ENCODE measurements around the gene CD36.

CD36 gene

GRCh38 chr7:80629023-80629422 lies 9.4 kb upstream of the CD36 start:
- no peak for DNase-seq

DNA sequence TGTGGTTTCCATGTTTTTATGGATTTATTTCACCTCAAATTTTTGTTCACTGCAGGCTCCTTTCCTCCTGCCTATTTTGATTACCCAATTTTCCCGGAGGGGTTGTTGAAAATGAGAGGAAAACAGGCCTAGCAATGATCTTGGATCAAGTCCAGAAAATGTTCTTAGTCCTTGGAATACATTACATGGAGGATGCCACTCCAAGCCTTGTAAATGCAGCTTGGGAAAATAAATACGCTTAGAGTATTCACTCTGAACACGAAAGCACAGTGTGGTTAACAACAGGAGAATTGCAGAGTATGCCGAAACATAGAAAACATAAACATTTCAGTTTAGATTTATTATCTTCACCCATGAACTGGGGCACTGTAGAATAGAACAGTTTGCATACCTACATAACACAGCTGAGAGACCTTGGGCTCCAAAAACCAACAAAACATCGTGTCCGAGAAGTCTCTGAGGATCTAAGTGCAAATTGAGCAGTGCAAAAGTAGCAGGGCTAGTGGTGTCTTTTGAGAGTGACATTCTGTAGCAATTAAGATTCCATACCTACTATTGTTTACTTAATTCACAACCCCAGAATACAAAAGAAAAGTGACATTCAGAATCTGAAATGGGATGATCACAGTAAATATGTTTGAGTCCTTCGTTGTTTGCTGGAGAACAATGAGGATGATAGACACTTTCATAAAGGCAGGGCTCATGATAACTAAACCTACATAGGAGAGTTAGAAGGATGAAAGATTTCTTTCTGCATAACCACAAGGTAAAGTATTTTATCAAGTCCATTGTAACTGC lies 7.6 kb upstream of the CD36 start:
- no peak for DNase-seq

DNA sequence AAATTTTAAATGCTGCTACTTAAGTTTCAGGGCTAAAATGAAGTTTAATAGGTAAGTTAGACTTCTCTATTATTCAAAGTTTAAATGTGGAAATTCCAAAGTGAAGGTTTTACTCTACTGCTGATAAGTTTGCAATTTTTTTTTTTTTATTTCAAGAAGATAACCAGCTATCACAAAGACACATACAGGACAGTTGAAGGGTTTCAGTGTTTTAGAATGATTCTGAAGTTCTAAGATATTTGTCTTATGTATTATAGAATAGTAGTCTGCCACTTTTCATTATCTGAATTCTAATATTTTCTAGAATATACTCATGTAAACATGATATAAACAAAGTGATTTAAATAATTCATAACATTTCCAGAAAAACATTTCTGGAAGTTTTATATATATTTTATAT lies 7.0 kb upstream of the CD36 start:
- DNase-seq = no peak

GRCh38 chr7:80632139-80632538 lies 6.3 kb upstream of the CD36 start:
- no peak for DNase-seq

- no peak for DNase-seq
Measured at GRCh38 chr7:80632819-80633218, 5.6 kb upstream of the CD36 start.

GRCh38 chr7:80634505-80634904 lies 3.9 kb upstream of the CD36 start:
- no peak for DNase-seq

GRCh38 chr7:80635533-80635932 lies 2.9 kb upstream of the CD36 start:
- DNase-seq = no peak

DNA sequence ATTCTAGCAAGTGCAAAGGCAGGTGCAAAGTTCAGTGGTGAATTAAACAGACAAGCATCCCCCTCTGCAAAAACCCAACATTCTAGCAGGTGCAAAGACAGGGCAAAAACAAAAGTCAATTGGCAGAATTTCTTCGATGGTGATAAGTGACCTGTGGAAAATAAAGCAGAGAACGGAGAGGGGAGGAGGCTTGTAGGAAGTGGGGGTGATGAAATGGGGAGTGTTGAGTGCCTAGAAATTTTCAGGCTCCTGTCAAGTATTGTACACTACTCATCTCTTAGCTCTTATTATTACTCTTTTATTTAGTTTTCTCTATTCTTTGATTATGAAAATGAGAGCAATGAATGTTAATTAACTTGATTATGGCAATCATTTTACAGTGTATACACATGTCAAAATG lies 2.4 kb upstream of the CD36 start:
- DNase-seq = no peak

GRCh38 chr7:80636709-80637108 lies 1.7 kb upstream of the CD36 start:
- DNase-seq = no peak

DNA sequence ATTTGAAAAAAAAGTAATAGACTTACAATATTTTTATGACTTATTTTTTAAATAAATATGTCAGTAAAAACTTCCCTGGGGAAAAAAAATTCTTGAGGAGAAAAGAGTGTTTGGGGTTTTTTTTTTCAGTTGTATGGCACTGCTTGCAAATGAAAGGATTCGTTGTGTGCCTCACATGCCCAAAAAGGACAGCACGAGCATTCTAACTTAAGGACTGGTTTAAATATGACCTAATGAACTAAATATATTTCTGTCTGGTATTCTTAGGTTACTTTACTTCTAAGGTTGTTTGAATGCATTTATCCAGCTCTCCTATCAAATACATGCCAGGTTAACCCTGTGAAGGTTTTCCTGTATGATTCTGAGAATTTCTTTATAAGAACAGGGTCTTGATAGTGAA lies 988 bp upstream of the CD36 start:
- DNase-seq = no peak

- DNase-seq = no peak
Measured at GRCh38 chr7:80639011-80639410, 569 bp downstream of the CD36 start.

GRCh38 chr7:80640846-80641245 lies 2.4 kb downstream of the CD36 start:
- DNase-seq = no peak

DNA sequence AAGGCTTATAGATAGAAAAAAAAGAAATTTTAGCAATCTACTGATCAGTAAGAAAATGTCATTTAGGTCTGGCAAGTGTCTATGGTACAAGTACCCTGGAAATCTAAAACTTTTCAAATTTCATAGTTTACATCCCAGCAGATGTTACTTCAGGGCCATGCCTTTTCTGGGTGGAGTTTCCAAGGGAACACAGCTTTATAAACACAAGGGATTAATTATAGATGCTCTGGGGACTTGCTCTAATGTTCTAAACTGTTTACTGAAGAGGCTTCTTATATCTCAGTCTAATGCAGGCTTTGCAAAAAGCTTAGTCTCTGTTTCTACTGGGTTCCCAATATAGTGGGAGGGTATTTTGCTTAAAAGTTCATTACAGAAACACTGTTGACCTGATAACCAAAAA lies 3.1 kb downstream of the CD36 start:
- no peak for DNase-seq

DNA sequence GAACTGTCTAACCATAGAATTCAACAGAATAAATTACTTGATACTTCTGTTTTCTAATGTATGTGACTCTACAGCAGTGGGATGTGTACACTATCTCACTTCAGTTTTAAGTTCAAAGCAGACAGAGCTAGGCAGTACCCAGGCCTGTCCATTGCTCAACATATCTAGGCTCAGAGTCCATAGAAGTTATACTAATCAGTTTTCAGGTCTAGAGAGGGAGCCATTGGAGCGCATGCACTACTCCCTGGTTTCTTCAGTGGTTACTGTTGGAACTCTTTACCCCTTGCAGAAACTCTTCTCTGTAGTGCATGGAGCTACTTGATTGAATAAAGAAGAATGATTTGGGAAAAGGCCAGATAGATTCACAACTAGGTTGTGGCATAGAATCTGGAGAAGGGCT lies 4.4 kb downstream of the CD36 start:
- no peak for DNase-seq

DNA sequence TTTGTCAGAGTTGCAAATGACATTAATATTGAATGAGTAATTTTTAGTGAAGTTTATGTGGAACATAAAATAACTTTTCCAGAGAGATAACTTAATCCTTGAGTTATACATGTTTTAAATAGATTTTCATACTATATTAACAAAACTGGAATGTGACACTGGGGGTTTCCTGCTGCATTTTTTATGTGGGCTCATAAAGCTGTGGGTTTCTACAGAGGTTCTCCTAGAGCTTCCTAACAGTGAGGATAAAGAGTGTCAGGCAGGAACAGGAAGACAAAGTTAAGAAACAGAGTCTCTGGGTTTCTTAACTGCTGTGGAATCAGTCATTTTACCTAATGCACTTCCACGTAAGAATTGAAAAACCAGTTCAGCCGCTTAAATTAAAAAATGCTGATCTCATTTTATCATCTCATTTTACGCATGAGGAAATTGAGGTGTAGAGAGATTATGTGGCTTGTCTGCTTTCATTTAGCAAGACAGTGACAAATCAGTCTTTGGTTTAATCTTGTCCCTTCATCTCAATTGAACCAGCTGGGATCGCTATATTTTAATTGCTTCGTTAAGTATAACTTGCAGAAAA lies 5.0 kb downstream of the CD36 start:
- DNase-seq = no peak

- no peak for DNase-seq
Measured at GRCh38 chr7:80644054-80644453, 5.6 kb downstream of the CD36 start.

- no peak for DNase-seq
Measured at GRCh38 chr7:80646083-80646865, 7.8 kb downstream of the CD36 start.

GRCh38 chr7:80647436-80647835 lies 9.0 kb downstream of the CD36 start:
- no peak for DNase-seq

DNA sequence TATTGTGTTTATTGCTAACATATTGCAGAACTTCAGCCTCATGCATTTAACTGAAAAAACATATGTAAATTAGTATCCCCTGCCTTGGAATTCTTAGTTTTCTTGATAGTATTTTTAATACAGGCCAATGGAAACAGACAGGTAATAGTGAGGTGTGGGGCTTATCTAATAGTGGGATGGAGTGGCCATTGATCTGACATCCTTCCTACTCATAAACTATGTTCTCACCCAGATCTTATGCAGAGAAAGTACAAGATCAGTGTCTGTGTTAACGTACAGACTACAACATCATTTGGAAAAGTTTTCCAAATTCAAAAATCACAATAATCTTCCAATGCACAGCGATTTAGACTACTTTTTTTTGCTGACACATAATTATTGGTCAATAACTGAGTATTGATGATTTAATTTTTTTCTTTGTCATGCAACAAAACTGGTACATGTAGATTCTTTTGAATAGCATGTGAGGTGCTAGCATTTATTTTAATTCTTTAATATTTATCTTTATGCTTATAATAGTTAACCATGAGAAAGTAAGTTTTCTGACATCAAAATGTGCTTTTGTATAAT lies 9.7 kb downstream of the CD36 start:
- no peak for DNase-seq

- DNase-seq = no peak
Measured at GRCh38 chr7:80649011-80649410, 10.6 kb downstream of the CD36 start.

- DNase-seq = no peak
Measured at GRCh38 chr7:80650030-80650429, 11.6 kb downstream of the CD36 start.

DNA sequence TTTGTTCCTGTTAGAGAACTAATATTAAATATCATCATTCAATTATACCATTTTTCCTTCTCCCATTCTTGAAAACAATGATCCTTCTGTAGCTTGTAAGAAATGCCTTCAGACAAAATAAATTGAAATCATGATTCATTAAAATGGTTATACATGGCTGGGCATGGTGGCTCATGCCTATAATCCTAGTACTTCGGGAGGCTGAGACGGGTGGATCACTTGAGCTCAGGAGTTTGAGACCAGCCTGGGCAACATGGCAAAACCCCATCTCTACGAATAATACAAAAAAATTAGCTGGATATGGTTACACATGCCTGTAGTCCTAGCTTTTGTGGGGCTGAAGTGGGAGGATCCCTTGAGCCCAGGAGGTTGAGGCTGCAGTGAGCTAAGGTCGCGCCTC lies 13.0 kb downstream of the CD36 start:
- no peak for DNase-seq

- no peak for DNase-seq
Measured at GRCh38 chr7:80653244-80653643, 14.8 kb downstream of the CD36 start.

GRCh38 chr7:80654887-80655340 lies 16.5 kb downstream of the CD36 start:
- DNase-seq = no peak

All from stimulated activated CD4-positive, alpha-beta T cell treated with anti-CD3 and anti-CD28 coated beads, Interleukin-1b, Interleukin-23, amount 100 ng/mL, for 48 hours (primary cell).